ENCODE results near the gene AUP1. TPM values are rescaled to one million over a fixed set of nuclear protein-coding genes. Genes with fewer than 3 reads are reported as not detected.
A peak's percentile ranks its signal among the peaks of the same experiment; 100 is the strongest.

The AUP1 gene
- total RNA-seq, 1 experiment from 2014 or later: 154 TPM

DNA sequence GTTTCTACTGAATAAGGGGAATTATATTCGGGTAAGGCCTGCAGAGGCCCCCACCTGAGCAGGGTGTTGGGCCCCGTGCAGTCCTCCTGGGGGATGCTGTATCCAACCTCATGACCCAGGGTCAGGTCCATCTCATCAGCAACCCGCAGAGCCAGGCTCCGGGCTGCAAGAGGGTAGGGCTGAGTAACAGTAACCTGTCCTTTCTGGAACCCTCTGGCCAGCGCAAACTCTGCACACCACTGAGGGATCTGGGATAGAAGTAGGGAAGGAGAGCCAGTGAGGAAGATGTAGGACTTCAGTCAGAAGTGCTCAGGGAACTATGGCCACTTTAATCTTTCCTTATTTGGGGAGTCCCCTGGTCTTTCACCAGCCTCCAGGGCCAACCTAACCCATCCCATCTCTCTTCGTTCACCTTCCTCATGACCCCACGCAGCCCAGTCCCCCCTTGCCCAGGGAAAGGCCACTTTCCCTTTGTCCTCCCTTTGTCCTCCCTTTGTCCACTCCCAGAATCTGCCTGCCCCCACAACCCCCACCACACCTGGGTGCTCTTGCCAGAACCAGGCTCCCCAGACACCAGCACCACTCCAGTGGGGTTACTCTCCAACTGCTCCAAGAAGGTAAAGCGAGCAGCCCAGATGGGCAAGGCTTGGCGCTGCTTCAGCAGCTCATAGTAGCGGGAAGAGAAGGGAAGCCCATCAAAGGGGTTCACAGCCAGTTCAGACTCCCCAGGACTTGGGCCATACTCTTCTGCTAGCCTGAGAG is 4.4 kb downstream of the AUP1 start:
- peak in 1 of 2 experiments; percentile 27 for DNase-seq
- Mint-ChIP-seq H3K27me3 (ENCODE audit: insufficient read depth, unreplicated experiment) (peaks cover 3% of the 10 kb centered on the region), H3K9me3 (ENCODE audit: unreplicated experiment) (no peaks in the 10 kb centered on the region), H3K27ac (ENCODE audit: unreplicated experiment) (no peak overlapping the region), H3K4me1 (ENCODE audit: low read depth, unreplicated experiment) (peaks cover 7% of the 10 kb centered on the region), H3K4me3 (ENCODE audit: unreplicated experiment) (no peak overlapping the region), H3K36me3 (ENCODE audit: insufficient read depth, unreplicated experiment) (peaks cover 41% of the 10 kb centered on the region)
- H3K9me3 ChIP-seq: no peaks in the 10 kb centered on the region
- POLR2A ChIA-PET: interaction anchor here (1.5 kb wide), 1 partner anchor 23 kb away, joined by 5 read pairs; no protein-coding TSS in a partner anchor
- CTCF ChIA-PET: no interaction called here
- TF ChIP-seq, protein P1, sequence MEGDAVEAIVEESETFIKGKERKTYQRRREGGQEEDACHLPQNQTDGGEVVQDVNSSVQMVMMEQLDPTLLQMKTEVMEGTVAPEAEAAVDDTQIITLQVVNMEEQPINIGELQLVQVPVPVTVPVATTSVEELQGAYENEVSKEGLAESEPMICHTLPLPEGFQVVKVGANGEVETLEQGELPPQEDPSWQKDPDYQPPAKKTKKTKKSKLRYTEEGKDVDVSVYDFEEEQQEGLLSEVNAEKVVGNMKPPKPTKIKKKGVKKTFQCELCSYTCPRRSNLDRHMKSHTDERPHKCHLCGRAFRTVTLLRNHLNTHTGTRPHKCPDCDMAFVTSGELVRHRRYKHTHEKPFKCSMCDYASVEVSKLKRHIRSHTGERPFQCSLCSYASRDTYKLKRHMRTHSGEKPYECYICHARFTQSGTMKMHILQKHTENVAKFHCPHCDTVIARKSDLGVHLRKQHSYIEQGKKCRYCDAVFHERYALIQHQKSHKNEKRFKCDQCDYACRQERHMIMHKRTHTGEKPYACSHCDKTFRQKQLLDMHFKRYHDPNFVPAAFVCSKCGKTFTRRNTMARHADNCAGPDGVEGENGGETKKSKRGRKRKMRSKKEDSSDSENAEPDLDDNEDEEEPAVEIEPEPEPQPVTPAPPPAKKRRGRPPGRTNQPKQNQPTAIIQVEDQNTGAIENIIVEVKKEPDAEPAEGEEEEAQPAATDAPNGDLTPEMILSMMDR (IDR thresholded peaks at IDR 0.05; ENCODE audit: insufficient read depth in 1 of 2, low read depth in 1 of 2, low read length in 1 of 2, severe bottlenecking in 1 of 2, unreplicated experiment in 1 of 2): no peak
- H3K4me3 ChIP-seq (ENCODE audit: low read depth, low read length): no peak overlapping the region
- peaks cover 9% of the 10 kb centered on the region for H3K36me3 ChIP-seq (ENCODE audit: control insufficient read depth, insufficient read depth, low read length)
- H3K27me3 ChIP-seq (replicated peaks; ENCODE audit: control insufficient read depth, insufficient read depth, low read length): no peaks in the 10 kb centered on the region
- H3K4me1 ChIP-seq: peaks cover 6% of the 10 kb centered on the region
- no TSS peak for BruUV-seq (replicated peaks)
- intact Hi-C loops (cut with micrococcal nuclease; ENCODE audit: unreplicated experiment): no loop called here

DNA sequence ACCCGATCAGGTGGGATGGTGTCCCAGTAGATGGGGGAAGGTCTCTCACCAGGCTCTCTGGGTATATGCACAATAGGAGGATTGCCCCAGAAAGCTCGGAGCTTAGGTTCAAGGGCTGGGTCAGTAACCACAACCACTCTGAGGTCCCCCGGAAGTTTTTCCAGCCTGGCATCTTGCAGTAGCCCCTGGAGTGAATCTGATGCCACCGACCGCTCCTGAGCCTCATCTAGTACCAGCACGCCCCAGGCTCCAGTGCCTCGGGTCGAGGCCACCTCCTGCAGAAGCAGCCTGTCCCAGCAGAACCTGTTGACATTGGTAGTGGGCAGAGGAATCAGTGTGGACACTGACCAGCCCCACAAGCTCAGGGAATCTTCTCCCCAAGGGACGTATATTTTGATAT is 5.5 kb downstream of the AUP1 start:
- Mint-ChIP-seq H3K27ac (ENCODE audit: unreplicated experiment) (no peak overlapping the region), H3K27me3 (ENCODE audit: insufficient read depth, unreplicated experiment) (peaks cover 5% of the 10 kb centered on the region), H3K36me3 (ENCODE audit: insufficient read depth, unreplicated experiment) (peaks cover 30% of the 10 kb centered on the region), H3K4me3 (ENCODE audit: unreplicated experiment) (no peak overlapping the region), H3K9me3 (ENCODE audit: unreplicated experiment) (no peaks in the 10 kb centered on the region), H3K4me1 (ENCODE audit: low read depth, unreplicated experiment) (peaks cover 7% of the 10 kb centered on the region)
- intact Hi-C loops (cut with micrococcal nuclease; ENCODE audit: unreplicated experiment): no loop called here
- Histone ChIP-seq H3K9me3 (no peaks in the 10 kb centered on the region), H3K4me1 (peaks cover 6% of the 10 kb centered on the region), H3K36me3 (ENCODE audit: control insufficient read depth, insufficient read depth, low read length) (peaks cover 9% of the 10 kb centered on the region), H3K4me3 (ENCODE audit: low read depth, low read length) (no peak overlapping the region), H3K27me3 (replicated peaks; ENCODE audit: control insufficient read depth, insufficient read depth, low read length) (no peaks in the 10 kb centered on the region)
- POLR2A ChIA-PET: no interaction called here
- CTCF ChIA-PET: no interaction called here
- TF ChIP-seq, protein P1 (IDR thresholded peaks at IDR 0.05; ENCODE audit: insufficient read depth in 1 of 2, low read depth in 1 of 2, low read length in 1 of 2, severe bottlenecking in 1 of 2, unreplicated experiment in 1 of 2): no peak
- DNase-seq: peak in 1 of 2 experiments; percentile 30
- BruUV-seq (replicated peaks): no TSS peak

DNA sequence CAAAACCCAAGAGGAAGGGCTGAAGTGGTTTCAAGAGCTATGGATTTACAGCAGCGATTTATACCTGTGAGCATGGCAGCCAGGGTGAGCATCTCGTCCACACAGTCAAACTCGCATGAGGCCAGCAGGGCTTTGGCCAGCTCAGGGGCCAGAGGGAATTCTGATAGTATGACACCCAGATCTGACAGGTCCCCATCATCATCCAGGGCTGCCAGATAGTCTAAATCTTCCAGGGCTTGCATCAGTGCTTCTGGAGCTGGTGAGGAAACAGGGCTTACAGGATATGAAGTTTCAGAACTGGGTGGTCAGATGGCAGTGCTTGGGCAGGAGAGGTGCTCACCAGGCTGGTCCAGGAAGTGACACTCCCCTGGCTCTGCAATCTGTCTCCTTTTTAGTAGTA is 7.0 kb downstream of the AUP1 start:
- H3K36me3 Mint-ChIP-seq (ENCODE audit: insufficient read depth, unreplicated experiment): peaks cover 16% of the 10 kb centered on the region
- no peak overlapping the region for H3K27ac Mint-ChIP-seq (ENCODE audit: unreplicated experiment)
- Histone ChIP-seq H3K4me1 (no peaks in the 10 kb centered on the region), H3K9me3 (no peaks in the 10 kb centered on the region), H3K36me3 (ENCODE audit: control insufficient read depth, insufficient read depth, low read length) (peaks cover 9% of the 10 kb centered on the region), H3K4me3 (ENCODE audit: low read depth, low read length) (no peak overlapping the region), H3K27me3 (replicated peaks; ENCODE audit: control insufficient read depth, insufficient read depth, low read length) (no peaks in the 10 kb centered on the region)
- TF ChIP-seq, protein P1 (IDR thresholded peaks at IDR 0.05; ENCODE audit: insufficient read depth in 1 of 2, low read depth in 1 of 2, low read length in 1 of 2, severe bottlenecking in 1 of 2, unreplicated experiment in 1 of 2): no peak
- BruUV-seq (replicated peaks): no TSS peak
- no peaks in the 10 kb centered on the region for H3K4me1 Mint-ChIP-seq (ENCODE audit: low read depth, unreplicated experiment)
- no peaks in the 10 kb centered on the region for H3K9me3 Mint-ChIP-seq (ENCODE audit: unreplicated experiment)
- CTCF ChIA-PET: no interaction called here
- peaks cover 7% of the 10 kb centered on the region for H3K27me3 Mint-ChIP-seq (ENCODE audit: insufficient read depth, unreplicated experiment)
- POLR2A ChIA-PET: interaction anchor here (0.5 kb wide), 1 partner anchor 12 kb away, joined by 3 read pairs; no protein-coding TSS in a partner anchor
- H3K4me3 Mint-ChIP-seq (ENCODE audit: unreplicated experiment): no peak overlapping the region
- DNase-seq: no peak
- intact Hi-C loops (cut with micrococcal nuclease; ENCODE audit: unreplicated experiment): no loop called here
